OCI-LY1 (cell line): Measurements from ENCODE around the gene FAM117A.

Experiments
- H2AFZ ChIP-seq: fragments of 200-600 bp; sonication (generic), shearing (Covaris generic); 2 replicates; pipeline ENCODE4 v1.6.0; 2014; ENCODE audit warnings: antibody characterized with exemption, mild to moderate bottlenecking, low read length
- H3F3A ChIP-seq: fragments of 200-600 bp; sonication (generic), shearing (Covaris generic); 2 replicates; pipeline ENCODE4 v1.6.0; 2014; ENCODE audit warnings: mild to moderate bottlenecking, antibody characterized with exemption, low read length, moderate library complexity; ENCODE audit not compliant: insufficient read depth
- H3K27ac ChIP-seq: fragments of 200-600 bp; sonication (generic); 2 replicates; pipeline ENCODE4 v1.5.1; 2014; ENCODE audit warnings: low read length, mixed run types, mild to moderate bottlenecking, low read depth; ENCODE audit not compliant: poor library complexity, severe bottlenecking
- H3K27me3 ChIP-seq: fragments of 200-600 bp; sonication (generic); 2 replicates; pipeline ENCODE4 v1.6.0; 2014; ENCODE audit warnings: antibody characterized with exemption, mild to moderate bottlenecking, low read length, moderate library complexity; ENCODE audit not compliant: insufficient read depth
- H3K36me3 ChIP-seq: fragments of 200-600 bp; sonication (generic); 2 replicates; pipeline ENCODE4 v1.6.1; 2014; ENCODE audit warnings: mild to moderate bottlenecking, antibody characterized with exemption, low read length, moderate library complexity, mixed read lengths; ENCODE audit not compliant: insufficient read depth
- H3K4me1 ChIP-seq: fragments of 200-600 bp; sonication (generic); 2 replicates; pipeline ENCODE4 v1.5.1; 2014; ENCODE audit warnings: mild to moderate bottlenecking, low read length, moderate library complexity; ENCODE audit not compliant: insufficient read depth, severe bottlenecking
- H3K4me2 ChIP-seq: fragments of 200-600 bp; sonication (generic), shearing (Covaris generic); 2 replicates; pipeline ENCODE4 v1.6.1; 2014; ENCODE audit warnings: low read length
- H3K4me3 ChIP-seq: fragments of 200-600 bp; sonication (generic); 2 replicates; pipeline ENCODE4 v1.5.1; 2014; ENCODE audit warnings: low read length, low read depth, mild to moderate bottlenecking, mixed read lengths; ENCODE audit not compliant: poor library complexity, severe bottlenecking
- H3K79me2 ChIP-seq: fragments of 200-600 bp; shearing (Covaris generic); 2 replicates; pipeline ENCODE4 v1.6.1; 2016; ENCODE audit warnings: mixed run types, low read length, mixed read lengths; ENCODE audit not compliant: insufficient read depth
- H3K9ac ChIP-seq: fragments of 200-600 bp; sonication (generic), shearing (Covaris generic); 2 replicates; pipeline ENCODE4 v1.6.1; 2014; ENCODE audit warnings: mild to moderate bottlenecking, low read length, mixed read lengths
- H3K9me2 ChIP-seq: fragments of 200-600 bp; sonication (generic), shearing (Covaris generic); 2 replicates; pipeline ENCODE4 v1.6.1; 2014; ENCODE audit warnings: low read depth, mild to moderate bottlenecking, low read length, mixed read lengths
- H3K9me3 ChIP-seq: fragments of 200-600 bp; shearing (Covaris generic); 2 replicates; pipeline ENCODE4 v1.6.1; 2014; ENCODE audit warnings: low read length, mixed read lengths
- H4K20me1 ChIP-seq: fragments of 200-600 bp; sonication (generic), shearing (Covaris generic); 2 replicates; pipeline ENCODE4 v1.6.0; 2016; ENCODE audit warnings: mild to moderate bottlenecking, low read length; ENCODE audit not compliant: insufficient read depth
- CTCF ChIP-seq: fragments of 200-600 bp; sonication (generic), shearing (Covaris generic); IDR thresholded peaks from 2 replicates; pipeline ENCODE4 v1.5.1; 2017; ENCODE audit warnings: mild to moderate bottlenecking, antibody characterized with exemption, low read length, moderate library complexity, mixed read lengths
- EZH2 ChIP-seq: fragments of 200-600 bp; sonication (generic), shearing (Covaris generic); IDR thresholded peaks from 2 replicates; pipeline ENCODE4 v1.8.0; 2017; ENCODE audit warnings: borderline replicate concordance, mixed run types, mild to moderate bottlenecking, antibody characterized with exemption, low read length, moderate library complexity, mixed read lengths

FAM117A gene

GRCh38 chr17:49798182-49798581 is 34.3 kb upstream of the FAM117A start:
- Histone ChIP-seq H3F3A (no peaks in the 10 kb centered on the region), H3K4me1 (no peaks in the 10 kb centered on the region), H3K27ac (no peak overlapping the region), H3K4me2 (no peak overlapping the region), H3K36me3 (peaks cover 94% of the 10 kb centered on the region), H2AFZ (no peak overlapping the region), H3K9ac (no peak overlapping the region), H3K27me3 (no peaks in the 10 kb centered on the region), H3K79me2 (peaks cover 41% of the 10 kb centered on the region), H3K4me3 (no peak overlapping the region), H4K20me1 (no peaks in the 10 kb centered on the region), H3K9me2 (no peaks in the 10 kb centered on the region), H3K9me3 (no peaks in the 10 kb centered on the region)
- TF ChIP-seq EZH2 (no peak), CTCF (no peak)

DNA sequence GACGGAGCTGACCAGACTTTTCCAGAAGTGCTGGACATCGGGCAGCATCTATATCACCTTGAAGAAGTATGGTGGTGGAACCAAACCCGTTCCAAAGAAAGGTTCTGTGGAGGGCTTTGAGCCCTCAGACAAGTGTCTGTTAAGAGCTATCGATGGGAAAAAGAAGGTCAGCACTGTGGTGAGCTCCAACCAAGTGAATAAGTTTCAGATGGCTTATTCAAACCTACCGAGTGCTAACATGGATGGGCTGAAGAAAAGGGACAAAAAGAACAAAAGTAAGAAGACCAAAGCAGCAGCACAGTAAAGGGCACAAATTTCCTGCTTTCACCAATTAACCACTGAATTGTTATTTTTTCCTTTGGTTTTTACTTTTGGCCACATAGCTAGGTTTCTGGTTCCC is 31.4 kb upstream of the FAM117A start:
- Histone ChIP-seq H4K20me1 (no peaks in the 10 kb centered on the region; the same call in 1 of the 2 replicates), H3K27me3 (no peaks in the 10 kb centered on the region), H3K9me3 (no peaks in the 10 kb centered on the region), H3K4me1 (peaks cover 3% of the 10 kb centered on the region), H3K79me2 (peaks cover 43% of the 10 kb centered on the region), H3F3A (no peaks in the 10 kb centered on the region), H3K36me3 (peaks cover 92% of the 10 kb centered on the region), H3K4me2 (no peak overlapping the region), H3K9me2 (no peaks in the 10 kb centered on the region), H3K9ac (no peak overlapping the region), H3K27ac (no peak overlapping the region), H2AFZ (no peak overlapping the region), H3K4me3 (no peak overlapping the region)
- TF ChIP-seq EZH2 (no peak), CTCF (no peak)

DNA sequence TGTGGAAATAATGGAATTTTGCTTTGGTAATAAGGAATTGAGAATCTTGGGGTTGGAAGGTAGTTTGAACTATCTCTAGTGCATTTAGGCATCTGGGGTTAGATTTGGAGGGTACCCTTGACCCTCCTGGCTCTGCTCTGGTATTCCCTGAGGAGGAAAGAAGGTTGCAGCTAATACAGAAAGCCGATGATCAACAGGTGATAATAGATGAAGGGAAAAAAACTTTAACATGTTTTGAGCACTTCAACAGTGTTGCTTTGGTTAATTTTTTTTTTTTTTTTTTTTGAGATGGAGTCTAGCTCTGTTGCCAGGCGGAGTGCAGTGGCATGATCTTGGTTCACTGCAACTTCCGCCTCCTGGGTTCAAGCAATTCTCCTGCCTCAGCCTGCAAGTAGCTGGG is 29.4 kb upstream of the FAM117A start:
- no peaks in the 10 kb centered on the region for H3K9me3 ChIP-seq
- H3K36me3 ChIP-seq, result peaks cover 83% of the 10 kb centered on the region
- H3F3A ChIP-seq, result no peaks in the 10 kb centered on the region
- no peaks in the 10 kb centered on the region for H3K9me2 ChIP-seq
- H3K79me2 ChIP-seq, result peaks cover 53% of the 10 kb centered on the region
- no peak overlapping the region for H3K4me3 ChIP-seq
- H2AFZ ChIP-seq, result no peak overlapping the region
- H3K4me1 ChIP-seq, result peaks cover 14% of the 10 kb centered on the region
- H3K27me3 ChIP-seq, result no peaks in the 10 kb centered on the region
- H3K27ac ChIP-seq, result no peak overlapping the region
- no peaks in the 10 kb centered on the region; the same call in 1 of the 2 replicates for H4K20me1 ChIP-seq
- H3K9ac ChIP-seq, result no peak overlapping the region
- H3K4me2 ChIP-seq, result no peak overlapping the region
- TF ChIP-seq EZH2 (no peak), CTCF (no peak)
